Measurements from ENCODE around the gene CFAP100. TPM values are rescaled to one million over a fixed set of nuclear protein-coding genes. Genes with fewer than 3 reads are reported as not detected.

Gene CFAP100
- total and polyA plus RNA-seq, 7 experiments from 2014 or later = not detected

GRCh38 chr3:126369490-126369889, 25.2 kb upstream of the CFAP100 start:
- H3K4me3 ChIP-seq (ENCODE audit: low read length) = no peak overlapping the region
- Mint-ChIP-seq H3K27me3 (peaks cover 0 to 12% (median 0%) of the 10 kb centered on the region in 5 donors), H3K4me3 (no peak overlapping the region), H3K36me3 (no peaks in the 10 kb centered on the region), H3K27ac (no peak overlapping the region), H3K4me1 (peaks cover 0 to 4% (median 0%) of the 10 kb centered on the region in 7 donors), H3K9me3 (no peaks in the 10 kb centered on the region)
- ChIA-PET CTCF (no interaction called here), POLR2A (no interaction called here)
- H3K4me1 ChIP-seq (ENCODE audit: control insufficient read depth in 2 of 2, insufficient read depth in 2 of 2, low read length in 2 of 2) = no peaks in the 10 kb centered on the region
- H3K9me3 ChIP-seq (ENCODE audit: control insufficient read depth in 2 of 3, low read length in 3 of 3) = no peaks in the 10 kb centered on the region
- H3K27me3 ChIP-seq (ENCODE audit: control insufficient read depth in 2 of 2, insufficient read depth in 2 of 2, low read length in 2 of 2) = no peaks in the 10 kb centered on the region
- ATAC-seq (no peak), DNase-seq (no peak)
- intact Hi-C loops (cut with micrococcal nuclease) = no loop called here
- H3K36me3 ChIP-seq (ENCODE audit: control insufficient read depth in 2 of 3, insufficient read depth in 3 of 3, low read length in 3 of 3) = no peaks in the 10 kb centered on the region
- H3K27ac ChIP-seq (ENCODE audit: low read depth, low read length) = no peak overlapping the region

GRCh38 chr3:126370055-126370454, 24.7 kb upstream of the CFAP100 start:
- no peaks in the 10 kb centered on the region for H3K36me3 ChIP-seq (ENCODE audit: control insufficient read depth in 2 of 3, insufficient read depth in 3 of 3, low read length in 3 of 3)
- no peaks in the 10 kb centered on the region for H3K4me1 ChIP-seq (ENCODE audit: control insufficient read depth in 2 of 2, insufficient read depth in 2 of 2, low read length in 2 of 2)
- peaks cover 0 to 6% (median 0%) of the 10 kb centered on the region in 7 donors for H3K4me1 Mint-ChIP-seq
- DNase-seq (no peak), ATAC-seq (no peak)
- H3K27ac ChIP-seq (ENCODE audit: low read depth, low read length) = no peak overlapping the region
- CTCF ChIA-PET = no interaction called here
- no peak overlapping the region for H3K27ac Mint-ChIP-seq
- no peaks in the 10 kb centered on the region for H3K9me3 ChIP-seq (ENCODE audit: control insufficient read depth in 2 of 3, low read length in 3 of 3)
- intact Hi-C loops (cut with micrococcal nuclease) = no loop called here
- H3K4me3 ChIP-seq (ENCODE audit: low read length) = no peak overlapping the region
- no peak overlapping the region for H3K4me3 Mint-ChIP-seq
- H3K27me3 Mint-ChIP-seq = peaks cover 0 to 15% (median 0%) of the 10 kb centered on the region in 5 donors
- no peaks in the 10 kb centered on the region for H3K27me3 ChIP-seq (ENCODE audit: control insufficient read depth in 2 of 2, insufficient read depth in 2 of 2, low read length in 2 of 2)
- H3K36me3 Mint-ChIP-seq = no peaks in the 10 kb centered on the region
- POLR2A ChIA-PET = no interaction called here
- no peaks in the 10 kb centered on the region for H3K9me3 Mint-ChIP-seq

DNA sequence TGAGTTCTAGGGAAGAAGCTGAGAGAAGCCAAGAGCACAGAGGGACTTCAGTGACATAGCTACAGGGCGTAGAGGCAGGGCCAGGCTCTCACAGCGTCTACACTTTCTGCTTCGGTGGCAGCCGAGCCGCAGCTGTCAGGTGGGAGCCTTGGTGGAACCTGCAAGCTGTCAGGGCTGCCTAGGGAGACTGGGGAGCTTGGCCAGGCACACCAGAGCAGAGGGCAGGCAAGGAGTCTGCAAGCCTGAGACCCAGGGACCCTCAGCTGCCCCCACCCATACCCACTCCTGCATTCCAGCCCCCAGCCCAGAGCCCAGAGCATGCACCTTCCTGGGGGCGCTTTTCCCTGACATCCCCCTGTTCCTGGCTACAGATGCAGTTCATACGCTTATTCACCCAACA, 24.1 kb upstream of the CFAP100 start:
- Histone ChIP-seq H3K4me3 (ENCODE audit: low read length) (no peak overlapping the region), H3K27me3 (ENCODE audit: control insufficient read depth in 2 of 2, insufficient read depth in 2 of 2, low read length in 2 of 2) (no peaks in the 10 kb centered on the region), H3K27ac (ENCODE audit: low read depth, low read length) (no peak overlapping the region), H3K4me1 (ENCODE audit: control insufficient read depth in 2 of 2, insufficient read depth in 2 of 2, low read length in 2 of 2) (no peaks in the 10 kb centered on the region), H3K9me3 (ENCODE audit: control insufficient read depth in 2 of 3, low read length in 3 of 3) (no peaks in the 10 kb centered on the region), H3K36me3 (ENCODE audit: control insufficient read depth in 2 of 3, insufficient read depth in 3 of 3, low read length in 3 of 3) (no peaks in the 10 kb centered on the region)
- CTCF ChIA-PET = no interaction called here
- no peaks in the 10 kb centered on the region for H3K36me3 Mint-ChIP-seq
- POLR2A ChIA-PET = no interaction called here
- no peaks in the 10 kb centered on the region for H3K9me3 Mint-ChIP-seq
- DNase-seq (no peak), ATAC-seq (no peak)
- H3K27ac Mint-ChIP-seq = no peak overlapping the region
- intact Hi-C loops (cut with micrococcal nuclease) = no loop called here
- peaks cover 0 to 6% (median 0%) of the 10 kb centered on the region in 7 donors for H3K4me1 Mint-ChIP-seq
- H3K4me3 Mint-ChIP-seq = no peak overlapping the region
- peaks cover 0 to 15% (median 0%) of the 10 kb centered on the region in 5 donors for H3K27me3 Mint-ChIP-seq

- ChIA-PET POLR2A (no interaction called here), CTCF (no interaction called here)
- no peaks in the 10 kb centered on the region for H3K27me3 ChIP-seq (ENCODE audit: control insufficient read depth in 2 of 2, insufficient read depth in 2 of 2, low read length in 2 of 2)
- no peak overlapping the region for H3K27ac ChIP-seq (ENCODE audit: low read depth, low read length)
- H3K9me3 Mint-ChIP-seq = no peaks in the 10 kb centered on the region
- H3K4me1 Mint-ChIP-seq = peaks cover 0 to 6% (median 0%) of the 10 kb centered on the region in 7 donors
- no peak overlapping the region for H3K4me3 ChIP-seq (ENCODE audit: low read length)
- no peak overlapping the region for H3K27ac Mint-ChIP-seq
- intact Hi-C loops (cut with micrococcal nuclease) = no loop called here
- DNase-seq (no peak), ATAC-seq (no peak)
- no peaks in the 10 kb centered on the region for H3K36me3 Mint-ChIP-seq
- no peaks in the 10 kb centered on the region for H3K9me3 ChIP-seq (ENCODE audit: control insufficient read depth in 2 of 3, low read length in 3 of 3)
- peaks cover 0 to 15% (median 0%) of the 10 kb centered on the region in 5 donors for H3K27me3 Mint-ChIP-seq
- H3K4me1 ChIP-seq (ENCODE audit: control insufficient read depth in 2 of 2, insufficient read depth in 2 of 2, low read length in 2 of 2) = no peaks in the 10 kb centered on the region
- H3K4me3 Mint-ChIP-seq = no peak overlapping the region
- H3K36me3 ChIP-seq (ENCODE audit: control insufficient read depth in 2 of 3, insufficient read depth in 3 of 3, low read length in 3 of 3) = no peaks in the 10 kb centered on the region
Observed at GRCh38 chr3:126371096-126371705, 23.5 kb upstream of the CFAP100 start.

DNA sequence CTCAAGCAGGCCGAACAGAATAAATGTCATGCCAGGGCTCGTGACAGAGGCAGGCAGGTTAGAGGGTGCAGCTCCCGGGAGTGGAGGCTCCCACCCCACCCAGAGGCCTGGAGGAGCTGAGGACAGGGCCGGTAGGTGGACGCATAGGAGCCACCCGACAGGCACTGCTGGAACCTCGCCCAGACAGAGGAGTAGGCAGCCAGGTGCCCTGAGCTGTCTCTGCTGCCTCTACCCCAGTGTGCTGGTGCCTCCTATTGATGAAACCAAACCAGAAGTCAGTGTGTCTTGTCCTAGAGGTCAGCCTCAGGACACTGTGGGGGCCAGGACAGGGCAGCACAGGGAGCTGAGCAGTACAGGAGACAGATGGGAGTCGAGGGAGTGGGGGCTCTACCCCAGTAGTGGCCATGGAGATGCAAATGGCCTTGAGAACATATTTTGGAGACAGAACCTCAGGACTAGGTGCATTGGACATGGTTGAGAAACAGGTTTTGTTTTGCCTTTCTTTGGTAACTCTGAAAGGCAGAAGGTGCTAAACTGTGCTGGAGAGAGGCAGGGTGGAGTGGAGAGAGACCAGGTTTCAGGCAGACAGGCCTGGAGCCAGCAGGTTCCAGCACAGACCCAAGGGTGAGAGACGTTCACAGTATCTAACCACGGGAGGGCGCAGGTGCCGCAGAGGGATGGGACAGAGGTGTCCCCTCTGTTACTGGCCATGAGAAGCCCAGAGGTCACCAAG, 22.1 kb upstream of the CFAP100 start:
- Histone ChIP-seq H3K36me3 (ENCODE audit: control insufficient read depth in 2 of 3, insufficient read depth in 3 of 3, low read length in 3 of 3) (no peaks in the 10 kb centered on the region), H3K4me1 (ENCODE audit: control insufficient read depth in 2 of 2, insufficient read depth in 2 of 2, low read length in 2 of 2) (no peaks in the 10 kb centered on the region), H3K27ac (ENCODE audit: low read depth, low read length) (no peak overlapping the region), H3K27me3 (ENCODE audit: control insufficient read depth in 2 of 2, insufficient read depth in 2 of 2, low read length in 2 of 2) (no peaks in the 10 kb centered on the region), H3K9me3 (ENCODE audit: control insufficient read depth in 2 of 3, low read length in 3 of 3) (no peaks in the 10 kb centered on the region), H3K4me3 (ENCODE audit: low read length) (no peak overlapping the region)
- Mint-ChIP-seq H3K36me3 (no peaks in the 10 kb centered on the region), H3K9me3 (no peaks in the 10 kb centered on the region), H3K27me3 (peaks cover 0 to 19% (median 0%) of the 10 kb centered on the region in 5 donors), H3K4me3 (no peak overlapping the region), H3K4me1 (peaks cover 0 to 7% (median 0%) of the 10 kb centered on the region in 7 donors), H3K27ac (no peak overlapping the region)
- ATAC-seq = no peak
- DNase-seq = no peak
- ChIA-PET POLR2A (no interaction called here), CTCF (no interaction called here)
- intact Hi-C loops (cut with micrococcal nuclease) = no loop called here

- no peak overlapping the region for H3K27ac Mint-ChIP-seq
- peaks cover 0 to 20% (median 0%) of the 10 kb centered on the region in 5 donors for H3K27me3 Mint-ChIP-seq
- peaks cover 0 to 7% (median 0%) of the 10 kb centered on the region in 7 donors for H3K4me1 Mint-ChIP-seq
- H3K36me3 Mint-ChIP-seq = no peaks in the 10 kb centered on the region
- Histone ChIP-seq H3K27ac (ENCODE audit: low read depth, low read length) (no peak overlapping the region), H3K9me3 (ENCODE audit: control insufficient read depth in 2 of 3, low read length in 3 of 3) (no peaks in the 10 kb centered on the region), H3K36me3 (ENCODE audit: control insufficient read depth in 2 of 3, insufficient read depth in 3 of 3, low read length in 3 of 3) (no peaks in the 10 kb centered on the region), H3K4me3 (ENCODE audit: low read length) (no peak overlapping the region), H3K27me3 (ENCODE audit: control insufficient read depth in 2 of 2, insufficient read depth in 2 of 2, low read length in 2 of 2) (no peaks in the 10 kb centered on the region), H3K4me1 (ENCODE audit: control insufficient read depth in 2 of 2, insufficient read depth in 2 of 2, low read length in 2 of 2) (no peaks in the 10 kb centered on the region)
- ChIA-PET CTCF (no interaction called here), POLR2A (no interaction called here)
- intact Hi-C loops (cut with micrococcal nuclease) = no loop called here
- no peaks in the 10 kb centered on the region for H3K9me3 Mint-ChIP-seq
- H3K4me3 Mint-ChIP-seq = no peak overlapping the region
- no peak for DNase-seq
- ATAC-seq = no peak
Observed at GRCh38 chr3:126373146-126373613, 21.5 kb upstream of the CFAP100 start.

Measured in naive thymus-derived CD4-positive, alpha-beta T cell (primary cell).